HG03354 (cell line): ENCODE data around the gene PARP1.
"Not testable (repeated sequence)": the region's sequence is repeated elsewhere in the genome, so short reads cannot be mapped to it uniquely, and the experiment has no call there.

ENCODE experiments used
- ATAC-seq: cut with Tn5 transposase; IDR thresholded peaks from one replicate; pipeline ENCODE4 v1.9.1; 2021; ENCODE audit warnings: mild to moderate bottlenecking; ENCODE audit not compliant: unreplicated experiment, poor library complexity, severe bottlenecking

Gene PARP1

DNA sequence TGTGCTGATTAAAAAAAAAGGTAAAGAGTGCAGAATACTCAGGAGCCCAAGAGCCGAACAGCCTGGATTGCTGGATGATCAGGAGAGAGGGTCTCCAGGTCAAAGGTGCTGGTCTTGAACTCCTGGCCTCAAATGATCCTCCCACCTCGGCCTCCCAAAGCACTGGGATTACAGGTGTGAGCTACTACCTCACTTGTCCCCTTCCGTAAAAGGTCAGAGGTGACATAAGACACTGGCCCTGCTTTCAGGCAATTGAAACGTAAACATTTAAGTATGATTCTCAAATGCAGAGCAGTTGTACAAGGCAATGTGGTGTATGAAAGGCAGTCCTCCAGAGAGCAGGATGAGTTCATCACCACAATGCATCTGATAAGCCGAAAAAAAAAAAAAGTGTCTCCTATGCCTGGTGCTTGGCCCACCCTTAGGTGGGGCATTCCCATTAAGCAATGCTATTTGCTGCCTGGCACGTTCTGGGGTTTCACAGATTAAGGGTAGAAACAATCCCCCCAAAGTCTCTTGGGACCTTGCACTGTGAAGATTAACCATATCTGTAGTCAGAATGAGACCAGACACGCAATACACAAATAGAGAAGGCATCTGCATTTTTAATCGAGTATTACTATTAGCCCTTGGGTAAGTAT, 47.7 kb downstream of the PARP1 start:
- ATAC-seq, result peak; percentile 73

GRCh38 chr1:226357416-226357815, 50.5 kb downstream of the PARP1 start:
- ATAC-seq, result no peak

- ATAC-seq, result peak; percentile 36
Observed at GRCh38 chr1:226355669-226356551, 52.0 kb downstream of the PARP1 start.

DNA sequence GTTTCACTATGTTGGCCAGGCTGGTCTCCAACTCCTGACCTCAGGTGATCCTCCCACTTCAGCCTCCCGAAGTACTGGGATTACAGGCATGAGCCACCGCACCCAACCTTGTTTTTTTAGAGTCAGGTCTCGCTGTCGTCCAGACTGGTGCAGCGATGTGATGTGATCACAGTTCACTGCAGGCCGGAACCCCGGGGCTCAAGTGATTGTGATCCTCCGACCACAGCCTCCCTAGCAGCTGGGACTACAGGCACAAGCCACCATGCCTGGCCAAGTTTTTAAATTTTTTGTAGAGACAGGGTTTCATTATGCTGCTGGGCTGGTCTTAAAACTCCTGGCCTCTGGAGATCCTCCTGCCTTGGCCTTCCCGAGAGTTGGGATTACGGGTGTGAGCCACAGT, 52.9 kb downstream of the PARP1 start:
- ATAC-seq, result no peak

DNA sequence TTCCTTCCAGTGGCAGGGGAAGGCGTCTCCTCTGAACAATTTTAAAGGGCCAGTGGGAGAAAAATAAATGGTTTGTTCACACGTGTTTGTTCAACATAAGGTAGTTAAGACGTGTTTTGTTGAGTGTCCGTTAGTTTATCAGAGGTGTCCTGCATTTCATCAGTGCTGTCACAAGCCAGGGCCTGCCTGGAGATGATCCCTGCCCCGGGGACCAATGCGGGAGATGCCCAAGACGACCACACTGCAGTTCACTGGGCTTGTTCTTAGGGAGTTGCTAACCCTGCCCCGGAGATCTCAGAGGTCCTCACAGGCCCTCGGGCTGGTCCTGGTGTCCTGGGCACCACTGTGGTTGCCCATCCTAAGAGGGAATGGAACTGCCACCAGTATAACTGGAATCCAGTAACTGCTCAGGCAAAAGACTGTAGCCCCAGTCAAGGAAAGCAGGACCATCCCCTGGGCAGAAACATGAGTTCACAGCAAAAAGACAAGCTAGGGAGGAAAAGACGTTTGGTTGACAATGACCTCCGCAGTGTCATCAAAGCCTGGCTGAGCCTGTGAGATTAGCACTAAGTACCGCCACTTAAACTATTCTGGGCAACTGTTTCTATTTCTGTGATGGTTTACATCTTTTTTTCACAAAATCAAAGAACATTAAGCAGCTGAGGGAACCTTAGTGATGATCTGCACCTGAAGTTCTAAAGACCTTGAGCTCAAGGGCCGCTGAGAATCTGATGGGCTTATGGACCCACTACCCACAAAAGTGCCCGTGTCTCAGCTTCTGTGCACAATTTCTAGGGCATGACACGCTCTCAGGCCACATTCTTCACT, 54.0 kb downstream of the PARP1 start:
- ATAC-seq, result no peak

DNA sequence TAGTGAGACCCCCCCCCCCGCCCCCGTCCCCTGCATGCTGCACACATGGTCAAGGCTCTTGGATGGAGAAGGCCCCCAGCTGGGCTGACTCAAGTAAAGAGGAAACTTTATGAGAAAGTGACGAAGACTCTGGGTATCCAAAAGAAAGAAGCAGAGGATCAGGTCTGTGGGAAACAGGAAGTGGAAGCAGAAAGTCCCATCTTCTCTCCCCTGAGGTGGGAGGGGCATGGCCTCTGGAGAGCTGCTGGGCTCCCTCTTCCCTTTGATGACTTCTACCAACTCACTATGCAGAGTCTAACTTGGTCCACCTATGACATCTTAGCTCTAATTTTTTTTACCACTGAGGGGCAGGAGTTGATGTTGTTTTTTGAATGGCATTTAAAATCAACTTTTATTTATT, 56.2 kb downstream of the PARP1 start:
- ATAC-seq, result no peak

- ATAC-seq, result no peak
Observed at GRCh38 chr1:226350519-226350865, 57.4 kb downstream of the PARP1 start.

GRCh38 chr1:226349801-226350518, 57.9 kb downstream of the PARP1 start:
- peak; percentile 47 for ATAC-seq

- ATAC-seq, result no peak
Observed at GRCh38 chr1:226349081-226349480, 58.8 kb downstream of the PARP1 start.

GRCh38 chr1:226344441-226345259, 63.2 kb downstream of the PARP1 start:
- no peak for ATAC-seq

- ATAC-seq, result no peak
Observed at GRCh38 chr1:226342656-226343055, 65.2 kb downstream of the PARP1 start.

- ATAC-seq, result not testable (repeated sequence)
Observed at GRCh38 chr1:226340111-226340510, 67.8 kb downstream of the PARP1 start.

GRCh38 chr1:226337276-226337875, 70.5 kb downstream of the PARP1 start:
- ATAC-seq, result no peak

DNA sequence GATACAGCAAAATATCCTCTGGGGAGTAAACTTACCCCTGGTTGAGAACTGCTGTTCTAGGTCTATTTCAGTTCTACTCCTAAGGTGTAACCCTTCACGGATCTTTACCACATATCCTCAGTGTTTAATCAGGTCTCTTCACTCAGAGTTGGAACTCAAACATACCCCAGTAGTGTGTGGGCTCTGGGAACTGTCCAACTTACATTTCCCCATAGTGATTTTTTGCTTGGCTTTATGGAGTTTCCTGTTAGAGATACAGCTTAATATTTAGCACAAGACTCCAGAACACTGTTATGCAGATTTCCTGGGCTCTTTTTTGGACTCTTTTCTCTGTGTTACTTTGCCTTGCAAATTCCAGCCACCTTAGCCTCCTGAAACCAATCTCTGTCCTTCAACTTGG, 72.2 kb downstream of the PARP1 start:
- no peak for ATAC-seq

DNA sequence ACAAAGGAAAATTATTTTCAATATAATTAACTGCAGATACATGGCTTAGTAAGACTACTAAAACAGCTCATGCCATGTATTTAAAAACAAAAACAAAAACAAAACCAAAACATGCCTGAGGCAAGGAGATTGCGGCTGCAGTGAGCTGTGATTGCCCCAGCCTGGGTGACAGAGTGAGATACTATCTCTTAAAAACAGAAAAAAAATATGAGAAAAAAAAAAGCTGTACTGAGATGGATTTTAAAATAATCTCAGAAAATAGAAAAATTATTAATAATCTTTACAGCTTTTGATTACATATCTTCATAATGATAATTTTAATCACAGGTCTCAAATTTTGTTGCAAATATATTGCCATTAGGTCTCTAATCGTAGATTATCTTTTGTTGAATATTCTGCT, 74.9 kb downstream of the PARP1 start:
- ATAC-seq, result no peak

DNA sequence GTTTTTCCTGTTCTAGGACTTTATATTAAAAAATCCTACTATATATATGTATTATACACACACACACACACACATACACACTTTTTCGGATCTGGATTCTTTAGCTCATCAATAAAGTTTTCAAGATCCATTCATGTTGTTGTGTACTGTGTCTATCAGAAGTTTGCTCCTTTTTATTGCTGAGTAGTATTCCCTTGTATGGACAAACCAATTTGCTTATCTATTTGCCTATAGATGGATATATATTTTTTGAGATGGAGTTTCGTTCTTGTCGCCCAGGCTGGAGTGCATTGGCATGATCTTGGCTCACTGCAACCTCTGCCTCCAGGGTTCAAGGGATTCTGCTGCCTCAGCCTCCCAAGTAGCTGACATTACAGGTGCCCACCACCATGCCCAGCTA, 78.7 kb downstream of the PARP1 start:
- ATAC-seq, result no peak

- no peak for ATAC-seq
Observed at GRCh38 chr1:226327761-226328162, 80.1 kb downstream of the PARP1 start.

GRCh38 chr1:226325178-226325577, 82.7 kb downstream of the PARP1 start:
- ATAC-seq, result no peak

- ATAC-seq, result no peak
Observed at GRCh38 chr1:226324479-226324878, 83.4 kb downstream of the PARP1 start.
